GM21576 (cell line): Measurements from ENCODE around the gene RXFP3.
"Not testable (repeated sequence)": the region's sequence is repeated elsewhere in the genome, so short reads cannot be mapped to it uniquely, and the experiment has no call there.

Experiments used
- ATAC-seq: cut with Tn5 transposase; IDR thresholded peaks from one replicate; pipeline ENCODE4 v1.9.1; 2021; ENCODE audit warnings: mild to moderate bottlenecking, moderate library complexity; ENCODE audit not compliant: unreplicated experiment

RXFP3 gene

DNA sequence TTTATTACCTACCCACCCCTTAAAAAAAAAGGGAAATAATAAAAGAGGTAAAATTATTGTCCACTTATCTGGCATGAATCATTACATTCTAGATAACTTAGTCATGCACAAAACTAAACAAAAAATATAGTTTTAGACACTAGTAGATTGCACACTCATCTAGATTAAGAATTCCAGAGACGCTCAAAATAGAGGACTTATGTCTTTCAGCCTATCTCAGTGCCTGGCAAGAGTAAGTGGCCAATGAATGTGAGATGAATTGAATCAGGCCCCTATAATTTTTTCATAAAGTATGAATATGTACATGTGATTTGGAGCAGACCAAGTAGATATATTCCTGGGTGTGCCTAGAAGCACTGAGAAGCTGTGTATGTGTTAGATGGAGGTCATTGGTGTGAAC lies 2.0 kb upstream of the RXFP3 start:
- peak; percentile 22 for ATAC-seq

DNA sequence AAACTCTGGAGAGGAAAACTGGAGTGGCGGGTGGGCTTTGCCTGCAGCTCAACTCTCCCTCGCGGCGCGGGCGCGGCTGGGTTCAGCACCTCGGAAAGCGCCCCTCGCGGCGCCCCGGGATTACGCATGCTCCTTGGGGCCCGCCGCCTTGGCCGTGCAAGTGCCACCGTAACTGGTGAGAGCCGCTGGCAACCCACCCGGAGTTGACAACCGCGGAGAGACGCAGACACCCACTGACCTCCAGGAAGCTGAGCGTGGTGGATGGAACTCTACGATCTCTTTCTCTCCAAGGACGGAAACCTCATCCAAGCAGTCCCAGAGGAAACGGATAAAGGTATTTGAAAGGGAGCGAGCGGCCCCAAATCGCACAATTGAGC lies 194 bp upstream of the RXFP3 start:
- no peak for ATAC-seq

DNA sequence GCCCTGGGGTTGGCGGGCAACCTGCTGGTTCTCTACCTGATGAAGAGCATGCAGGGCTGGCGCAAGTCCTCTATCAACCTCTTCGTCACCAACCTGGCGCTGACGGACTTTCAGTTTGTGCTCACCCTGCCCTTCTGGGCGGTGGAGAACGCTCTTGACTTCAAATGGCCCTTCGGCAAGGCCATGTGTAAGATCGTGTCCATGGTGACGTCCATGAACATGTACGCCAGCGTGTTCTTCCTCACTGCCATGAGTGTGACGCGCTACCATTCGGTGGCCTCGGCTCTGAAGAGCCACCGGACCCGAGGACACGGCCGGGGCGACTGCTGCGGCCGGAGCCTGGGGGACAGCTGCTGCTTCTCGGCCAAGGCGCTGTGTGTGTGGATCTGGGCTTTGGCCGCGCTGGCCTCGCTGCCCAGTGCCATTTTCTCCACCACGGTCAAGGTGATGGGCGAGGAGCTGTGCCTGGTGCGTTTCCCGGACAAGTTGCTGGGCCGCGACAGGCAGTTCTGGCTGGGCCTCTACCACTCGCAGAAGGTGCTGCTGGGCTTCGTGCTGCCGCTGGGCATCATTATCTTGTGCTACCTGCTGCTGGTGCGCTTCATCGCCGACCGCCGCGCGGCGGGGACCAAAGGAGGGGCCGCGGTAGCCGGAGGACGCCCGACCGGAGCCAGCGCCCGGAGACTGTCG lies 976 bp downstream of the RXFP3 start:
- ATAC-seq = no peak

DNA sequence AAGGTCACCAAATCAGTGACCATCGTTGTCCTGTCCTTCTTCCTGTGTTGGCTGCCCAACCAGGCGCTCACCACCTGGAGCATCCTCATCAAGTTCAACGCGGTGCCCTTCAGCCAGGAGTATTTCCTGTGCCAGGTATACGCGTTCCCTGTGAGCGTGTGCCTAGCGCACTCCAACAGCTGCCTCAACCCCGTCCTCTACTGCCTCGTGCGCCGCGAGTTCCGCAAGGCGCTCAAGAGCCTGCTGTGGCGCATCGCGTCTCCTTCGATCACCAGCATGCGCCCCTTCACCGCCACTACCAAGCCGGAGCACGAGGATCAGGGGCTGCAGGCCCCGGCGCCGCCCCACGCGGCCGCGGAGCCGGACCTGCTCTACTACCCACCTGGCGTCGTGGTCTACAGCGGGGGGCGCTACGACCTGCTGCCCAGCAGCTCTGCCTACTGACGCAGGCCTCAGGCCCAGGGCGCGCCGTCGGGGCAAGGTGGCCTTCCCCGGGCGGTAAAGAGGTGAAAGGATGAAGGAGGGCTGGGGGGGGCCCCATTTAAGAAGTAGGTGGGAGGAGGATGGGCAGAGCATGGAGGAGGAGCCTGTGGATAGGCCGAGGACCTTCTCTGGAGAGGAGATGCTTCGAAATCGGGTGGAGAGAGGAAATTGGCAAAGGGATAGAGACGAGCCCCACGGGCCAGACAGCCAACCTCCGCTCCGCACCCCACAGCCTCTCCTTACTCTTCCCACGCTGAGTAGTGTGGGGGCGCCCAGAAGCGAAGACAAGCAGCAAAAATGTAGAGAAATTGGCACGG lies 1.7 kb downstream of the RXFP3 start:
- ATAC-seq = no peak

DNA sequence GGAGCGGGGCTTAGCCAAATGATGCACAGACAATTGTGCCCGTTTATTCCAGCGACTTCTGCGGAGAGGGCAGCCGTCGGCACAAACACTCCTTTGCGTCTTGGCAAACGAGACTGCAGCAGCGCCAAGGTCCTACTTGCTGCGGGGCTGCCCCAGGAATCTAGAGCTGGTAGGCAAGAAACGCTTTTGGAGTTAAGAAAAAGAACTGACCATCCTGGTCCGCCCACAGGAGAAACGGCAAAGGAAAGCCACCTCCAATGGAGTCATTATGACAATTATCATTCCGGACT lies 2.3 kb downstream of the RXFP3 start:
- ATAC-seq = no peak

DNA sequence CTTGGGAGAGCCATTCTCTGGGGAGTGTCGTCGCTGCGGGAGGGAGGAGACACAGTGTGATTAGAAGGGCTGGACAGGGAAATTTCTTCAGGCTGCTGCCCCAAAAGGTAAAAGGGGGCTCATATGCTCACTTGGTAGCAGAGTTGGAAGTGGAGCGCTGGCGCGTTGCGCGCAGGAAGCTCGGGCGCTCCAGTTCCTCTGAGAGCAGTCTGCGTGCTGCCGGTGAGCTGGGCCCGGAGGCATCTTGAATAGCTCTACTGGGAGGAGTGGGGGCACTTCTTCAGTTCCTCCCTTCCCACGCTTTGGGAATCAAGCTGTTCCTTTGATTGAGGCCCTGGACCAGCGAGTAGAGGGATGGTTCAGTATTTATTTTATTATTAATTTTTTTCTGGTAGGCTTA lies 2.7 kb downstream of the RXFP3 start:
- ATAC-seq = no peak

DNA sequence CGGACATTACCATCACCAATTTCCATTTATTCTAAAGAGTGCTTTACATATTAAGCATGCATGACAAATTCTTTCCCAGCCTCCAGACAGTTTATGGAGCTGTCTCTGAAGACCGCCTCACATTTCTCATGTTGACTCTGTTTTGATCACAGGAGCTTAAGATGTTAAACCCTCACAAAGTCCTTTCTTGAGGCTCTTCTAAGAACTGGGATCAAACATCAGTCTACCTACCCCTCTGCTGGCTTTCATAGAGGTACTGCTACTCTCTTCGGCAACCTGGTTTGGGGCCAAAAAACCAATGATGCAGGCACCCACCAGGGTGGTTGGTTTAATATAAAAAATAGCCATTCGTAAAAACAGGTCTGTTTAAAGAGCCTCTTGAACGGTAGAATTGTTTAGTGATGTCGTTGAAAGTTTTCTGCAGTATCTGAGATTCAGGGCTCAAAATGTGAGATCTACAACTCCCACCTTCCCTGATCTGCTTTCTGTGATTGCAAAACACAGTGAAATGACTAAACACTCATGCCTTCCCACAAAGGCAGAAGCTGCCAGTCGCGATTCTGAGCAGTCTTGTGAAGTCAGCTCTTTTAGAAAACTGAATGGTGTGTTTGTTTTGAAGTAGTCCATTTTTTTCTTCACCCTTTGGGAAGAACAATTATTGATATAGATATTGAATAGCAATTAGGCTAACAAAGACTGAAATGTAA lies 3.5 kb downstream of the RXFP3 start:
- no peak for ATAC-seq

DNA sequence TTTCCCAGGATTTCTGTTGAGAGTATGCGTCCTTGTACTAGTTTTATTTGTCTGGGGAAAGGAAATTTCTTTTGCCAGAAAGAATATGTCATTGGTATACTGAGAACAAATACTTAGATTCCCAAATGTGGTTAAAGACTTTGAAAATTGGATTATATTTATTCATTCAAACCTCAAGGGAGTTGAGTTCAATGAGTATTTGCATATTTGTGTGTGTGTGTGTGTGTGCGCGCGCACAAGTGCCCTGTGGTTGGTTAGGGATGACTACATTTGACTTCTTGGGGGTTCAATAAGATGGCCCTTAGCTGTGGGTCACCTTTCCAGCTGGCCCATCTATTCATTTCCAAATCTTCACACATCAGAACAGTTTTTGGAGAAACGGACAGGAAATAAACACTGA lies 4.9 kb downstream of the RXFP3 start:
- no peak for ATAC-seq

DNA sequence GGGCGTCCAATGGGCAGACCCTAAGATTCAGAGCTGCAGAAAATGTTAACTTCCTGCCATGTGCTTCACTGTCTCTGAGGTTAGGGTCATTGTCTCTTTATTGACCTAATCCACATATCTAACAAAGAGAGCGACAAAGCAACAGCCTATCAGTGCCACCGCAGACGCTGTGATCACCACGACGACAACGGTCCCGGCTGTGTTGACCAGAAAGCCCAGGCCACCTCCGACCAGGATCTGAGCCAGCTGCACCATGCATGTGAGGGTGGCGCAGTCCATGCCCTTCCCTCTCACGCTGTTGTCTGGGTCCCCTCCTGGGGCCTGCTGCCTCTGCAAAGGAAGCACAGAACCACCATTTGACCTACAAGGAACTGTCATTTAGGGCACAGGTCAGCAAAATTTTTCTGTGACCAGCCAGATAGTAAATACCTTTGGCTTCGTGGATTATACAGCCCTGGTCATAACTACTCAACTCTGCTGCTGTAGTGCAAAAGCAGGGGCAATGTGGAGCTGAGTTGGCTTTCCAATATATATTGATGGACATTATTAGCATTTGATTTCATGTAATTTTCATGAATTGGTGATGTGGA lies 8.5 kb downstream of the RXFP3 start:
- no peak for ATAC-seq

DNA sequence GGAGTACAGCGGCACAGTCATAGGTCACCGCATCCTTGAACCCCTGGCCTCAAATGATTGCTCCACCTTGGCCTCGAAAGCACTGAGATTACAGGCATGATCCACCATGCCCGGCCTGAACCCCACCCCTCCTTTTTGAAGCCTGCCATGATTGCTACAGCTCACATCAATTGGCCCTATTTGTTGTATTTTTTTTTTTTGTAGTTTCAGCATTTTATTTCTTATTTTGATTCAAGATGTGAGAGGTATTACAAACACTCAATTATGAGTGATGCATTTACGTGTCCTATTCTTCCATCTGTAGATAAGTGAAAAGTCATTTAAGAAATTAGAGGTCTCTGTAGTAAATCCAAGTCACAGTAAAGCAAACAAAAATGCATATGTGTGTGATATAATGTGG lies 16.0 kb downstream of the RXFP3 start:
- ATAC-seq = not testable (repeated sequence)

DNA sequence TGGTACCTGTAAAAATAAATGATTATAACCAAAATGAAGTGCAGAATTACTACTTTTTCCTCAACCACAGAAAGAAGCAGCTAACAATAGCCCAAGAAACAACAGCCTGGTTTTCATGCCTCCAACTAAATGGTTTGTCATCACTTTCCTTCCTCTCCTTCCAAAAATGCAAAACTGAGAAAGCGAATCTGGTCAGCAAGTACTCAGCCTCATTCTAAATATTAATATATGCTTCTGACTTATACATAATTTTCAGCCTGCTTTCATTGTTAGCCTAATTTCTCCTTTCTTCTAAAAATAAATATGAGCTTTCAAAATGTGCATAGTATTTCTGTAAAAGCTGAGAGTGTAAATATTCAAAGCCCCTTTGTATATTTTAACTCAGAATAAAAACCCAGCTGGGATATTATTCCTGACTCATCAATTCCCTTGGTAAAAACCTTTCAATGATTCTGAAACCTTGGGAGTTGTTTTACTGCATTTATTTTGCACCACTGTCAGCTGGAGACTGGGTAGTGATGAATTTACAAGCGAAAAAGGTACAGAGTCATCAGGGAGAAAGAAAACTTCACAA lies 21.5 kb downstream of the RXFP3 start:
- ATAC-seq = no peak

DNA sequence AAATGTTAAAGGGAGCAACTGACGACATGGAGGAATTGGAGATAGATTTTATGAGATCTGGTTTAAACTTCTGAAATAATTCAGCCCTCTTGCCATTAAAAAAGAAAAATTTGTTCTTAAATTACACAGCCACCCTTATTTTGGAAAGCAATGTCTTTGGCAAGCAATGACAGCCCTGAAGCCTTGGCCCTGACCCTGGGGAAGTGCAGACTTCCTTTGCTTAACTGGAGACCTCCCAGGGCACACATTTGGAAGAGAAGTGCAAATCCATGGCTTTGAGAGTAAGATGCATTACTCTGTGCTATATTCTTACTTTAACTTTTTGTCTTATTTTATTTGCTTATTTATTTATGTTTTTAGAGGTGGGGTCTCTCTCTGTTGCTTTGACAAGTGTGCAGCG lies 22.0 kb downstream of the RXFP3 start:
- no peak for ATAC-seq

DNA sequence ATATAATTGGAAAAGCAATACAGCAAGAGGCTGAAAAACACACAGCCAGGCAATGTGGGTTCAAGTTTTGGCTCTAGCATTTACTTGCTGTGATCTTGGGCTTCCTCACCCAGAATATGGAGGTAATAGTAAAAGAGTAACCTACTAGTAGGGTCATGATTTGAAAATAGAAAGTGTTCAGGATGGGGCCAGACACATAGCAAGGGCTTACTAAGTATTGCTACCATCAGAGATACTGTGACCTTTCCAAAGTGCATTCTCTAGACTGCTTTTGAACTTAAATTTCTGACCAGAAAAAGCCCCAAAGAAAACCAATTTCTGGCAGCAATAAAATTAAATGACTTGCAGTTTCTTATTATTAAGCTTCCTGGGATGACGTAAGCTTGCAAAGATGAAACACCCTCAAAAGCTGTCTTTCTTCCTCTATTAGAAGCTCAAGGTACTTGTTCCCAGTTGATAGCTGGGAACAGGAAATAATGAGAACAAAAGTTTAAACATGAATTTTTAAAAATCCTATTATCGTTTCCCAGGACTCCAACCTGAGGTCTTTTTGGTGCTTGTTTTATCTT lies 28.0 kb downstream of the RXFP3 start:
- ATAC-seq = no peak

DNA sequence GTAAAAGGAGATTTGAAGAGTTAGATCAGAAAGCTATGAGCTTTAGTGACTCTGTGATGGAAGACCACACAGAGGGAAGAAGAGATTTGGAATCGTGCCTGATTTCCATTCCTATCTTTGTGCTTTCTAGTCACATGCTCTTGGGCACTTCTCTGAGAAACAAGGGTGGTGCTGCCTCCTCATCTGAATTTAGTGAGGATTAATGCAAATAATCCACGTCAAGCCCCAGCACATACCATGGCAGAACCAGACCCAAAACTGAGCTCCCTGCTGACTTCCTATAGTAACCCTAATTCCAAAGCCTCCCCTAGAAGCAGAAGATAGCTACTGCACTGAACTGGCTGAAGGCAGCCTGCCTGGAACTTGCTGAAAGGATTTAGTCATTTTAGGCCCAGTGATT lies 30.6 kb downstream of the RXFP3 start:
- no peak for ATAC-seq

DNA sequence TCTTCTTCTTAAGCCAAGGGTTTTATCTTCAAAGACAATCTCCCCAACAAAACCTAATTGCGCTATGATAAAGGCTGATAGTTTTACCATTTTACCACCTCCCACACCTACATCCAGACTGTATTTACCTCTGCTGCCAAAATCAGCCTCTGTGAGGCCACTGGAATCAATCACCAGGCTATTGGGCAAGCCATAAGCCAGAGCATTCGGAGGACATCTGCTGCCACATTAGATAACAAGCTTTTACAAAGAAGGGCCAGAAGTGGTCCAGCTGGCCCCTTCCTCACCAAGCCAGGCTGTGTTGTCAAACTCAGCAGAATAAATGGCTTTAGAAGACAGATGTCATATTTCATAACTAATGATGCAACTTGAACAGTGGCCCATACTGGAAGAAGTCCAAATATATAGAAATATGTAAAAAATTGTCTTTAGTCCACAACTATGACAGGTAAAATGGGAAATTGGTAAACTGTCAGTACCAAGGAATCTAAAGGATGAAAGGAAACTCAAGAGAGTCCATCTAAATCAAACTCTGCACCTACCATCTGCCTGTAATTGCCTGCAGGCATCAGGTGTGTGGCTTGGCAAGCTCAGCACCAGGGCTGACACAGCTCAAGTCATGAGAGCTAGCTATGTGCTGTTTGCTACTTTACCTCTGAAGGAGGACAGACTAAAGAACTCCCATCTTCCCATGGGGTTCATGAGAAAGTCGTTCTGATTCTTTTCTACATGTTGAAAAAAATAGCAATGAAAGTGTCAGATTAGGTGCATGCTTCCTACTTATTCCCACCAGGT lies 32.2 kb downstream of the RXFP3 start:
- ATAC-seq = no peak

DNA sequence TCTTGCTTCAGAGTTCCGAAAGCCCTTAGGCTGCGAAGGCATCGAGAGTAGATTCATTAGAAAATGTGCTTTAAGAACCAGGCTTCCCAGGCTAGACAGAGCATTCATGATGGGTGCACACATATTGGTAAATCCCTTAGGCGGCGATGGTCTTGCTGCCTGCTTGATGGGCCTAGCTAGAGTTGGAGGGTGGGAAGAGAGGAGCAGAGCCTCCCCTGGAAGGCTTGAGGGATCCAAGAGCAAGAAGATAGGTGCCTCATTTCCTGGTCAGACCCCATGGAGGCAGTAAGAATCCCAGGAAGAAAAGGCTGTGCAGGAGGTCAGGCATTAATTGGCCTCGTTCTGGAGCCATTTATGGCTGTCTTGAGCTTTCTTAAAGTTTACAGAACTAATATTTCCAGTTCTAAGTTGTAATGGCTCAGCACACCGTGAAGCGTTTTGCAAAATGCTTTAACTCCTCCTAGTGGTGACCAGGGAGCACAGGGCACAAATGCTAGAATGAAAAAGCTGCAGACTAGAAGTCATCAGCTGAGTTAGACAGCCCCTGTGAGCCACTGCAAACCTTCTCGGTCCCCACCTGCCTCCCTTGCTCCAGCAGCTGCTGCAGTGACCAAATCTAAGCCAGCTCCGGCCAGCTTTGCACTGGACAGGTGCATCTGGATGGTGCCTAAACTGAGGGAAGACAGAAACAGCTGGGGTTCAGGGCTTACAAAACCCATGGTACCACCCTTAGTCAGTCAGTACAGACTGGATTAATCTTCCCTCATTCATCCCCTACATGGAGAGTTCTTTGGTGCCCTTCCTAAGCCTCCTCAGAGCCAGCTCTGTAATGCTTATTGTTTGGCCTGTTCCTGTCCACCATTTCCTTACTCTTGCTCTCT lies 33.6 kb downstream of the RXFP3 start:
- ATAC-seq = peak; percentile 82

DNA sequence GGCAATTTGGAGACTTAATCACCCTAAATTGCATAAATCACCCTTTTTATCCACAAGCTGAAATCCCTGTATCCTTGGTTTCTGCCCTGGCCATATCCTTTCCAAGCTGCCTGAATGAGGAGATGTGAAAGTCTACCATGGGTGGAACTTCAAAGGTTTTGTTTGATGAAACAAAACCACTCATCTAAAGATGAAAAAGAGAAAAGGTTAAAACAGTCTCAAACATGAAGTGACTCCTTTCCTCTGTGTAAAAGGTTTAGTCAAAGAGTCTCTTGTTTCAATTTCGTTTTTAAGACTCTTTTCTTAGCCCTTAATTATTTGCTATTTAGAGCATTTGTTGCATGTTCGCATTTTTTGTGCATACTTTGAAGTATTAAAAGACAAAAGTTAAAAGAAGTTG lies 37.1 kb downstream of the RXFP3 start:
- no peak for ATAC-seq

DNA sequence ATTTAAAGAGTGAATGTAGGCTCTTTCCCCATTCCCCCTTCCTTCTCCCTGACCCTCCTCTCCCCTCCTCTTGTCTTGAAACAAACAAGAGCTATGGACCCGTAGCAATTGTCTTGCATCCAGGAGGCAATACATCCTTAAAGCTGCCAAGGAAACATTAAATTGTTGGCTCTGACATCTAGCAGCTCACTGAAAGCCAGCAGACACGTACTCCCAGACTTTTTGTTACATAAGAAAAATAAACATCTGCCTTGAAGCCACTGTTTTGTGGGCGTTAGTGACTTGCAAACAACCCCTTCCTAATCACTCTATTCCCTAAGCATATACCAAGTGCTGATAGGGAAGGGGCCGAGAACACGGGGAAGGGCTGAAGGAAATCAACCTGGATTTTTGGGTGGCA lies 39.7 kb downstream of the RXFP3 start:
- ATAC-seq = no peak

DNA sequence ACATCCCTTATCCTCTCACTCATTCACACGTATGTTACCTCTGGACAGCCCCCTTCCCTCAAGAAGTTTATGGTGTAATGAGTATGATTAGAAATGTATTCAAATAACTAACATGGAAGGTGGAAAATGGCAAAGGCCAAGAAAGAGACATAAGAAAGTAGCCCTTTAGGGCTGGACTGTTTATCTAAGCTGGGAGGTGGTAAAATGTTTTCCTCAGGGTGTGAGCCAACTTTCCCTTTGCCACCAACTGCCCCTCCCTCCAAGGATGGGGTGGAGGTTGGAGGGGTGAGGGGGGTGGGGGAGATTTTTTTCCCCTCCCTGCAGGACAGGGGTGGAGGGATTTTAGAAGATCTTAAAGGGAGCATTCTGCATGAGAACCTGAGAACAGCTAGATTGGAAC lies 40.1 kb downstream of the RXFP3 start:
- no peak for ATAC-seq
